Mammary epithelial cell (primary cell): ENCODE results near the gene VSTM4.

ENCODE experiments used
- EZH2 ChIP-seq: IDR thresholded peaks from 2 replicates; pipeline ENCODE4 v1.6.1; 2012; ENCODE audit warnings: low read length, inconsistent platforms, borderline replicate concordance
- TF ChIP-seq, protein P1 (sequence below), 2 donors: IDR thresholded peaks in 1 of 2; conservative IDR thresholded peaks in 1 of 2; 2 replicates each; pipeline ENCODE4 v1.5.1; 2011 to 2012; ENCODE audit warnings: inconsistent platforms in 2 of 2, low read length in 2 of 2, mild to moderate bottlenecking in 2 of 2, control low read depth in 1 of 2, low read depth in 1 of 2; ENCODE audit not compliant: insufficient read depth in 1 of 2; ENCODE audit errors: extremely low read depth in 1 of 2

DNA sequence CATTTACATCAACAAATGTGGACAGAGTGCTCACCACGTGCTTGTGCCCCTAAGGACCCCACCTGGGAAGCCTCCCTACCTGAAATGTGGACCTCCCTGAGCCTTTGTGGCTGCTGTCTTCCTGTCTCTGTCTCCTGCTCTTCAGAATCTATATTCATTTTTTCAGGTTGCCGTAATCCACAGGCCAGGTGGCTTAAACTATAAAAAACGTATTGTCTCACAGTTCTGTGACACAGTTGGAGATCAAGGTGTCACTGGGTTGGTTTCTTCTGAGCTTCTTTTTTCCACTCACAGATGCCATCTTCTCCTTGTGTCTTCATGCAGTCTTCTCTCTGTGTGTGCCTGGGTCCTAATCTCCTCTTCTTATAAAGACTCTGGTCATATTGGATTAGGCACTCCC lies 5.6 kb upstream of the VSTM4 start:
- no peak for TF ChIP-seq EZH2
- TF ChIP-seq, protein P1, sequence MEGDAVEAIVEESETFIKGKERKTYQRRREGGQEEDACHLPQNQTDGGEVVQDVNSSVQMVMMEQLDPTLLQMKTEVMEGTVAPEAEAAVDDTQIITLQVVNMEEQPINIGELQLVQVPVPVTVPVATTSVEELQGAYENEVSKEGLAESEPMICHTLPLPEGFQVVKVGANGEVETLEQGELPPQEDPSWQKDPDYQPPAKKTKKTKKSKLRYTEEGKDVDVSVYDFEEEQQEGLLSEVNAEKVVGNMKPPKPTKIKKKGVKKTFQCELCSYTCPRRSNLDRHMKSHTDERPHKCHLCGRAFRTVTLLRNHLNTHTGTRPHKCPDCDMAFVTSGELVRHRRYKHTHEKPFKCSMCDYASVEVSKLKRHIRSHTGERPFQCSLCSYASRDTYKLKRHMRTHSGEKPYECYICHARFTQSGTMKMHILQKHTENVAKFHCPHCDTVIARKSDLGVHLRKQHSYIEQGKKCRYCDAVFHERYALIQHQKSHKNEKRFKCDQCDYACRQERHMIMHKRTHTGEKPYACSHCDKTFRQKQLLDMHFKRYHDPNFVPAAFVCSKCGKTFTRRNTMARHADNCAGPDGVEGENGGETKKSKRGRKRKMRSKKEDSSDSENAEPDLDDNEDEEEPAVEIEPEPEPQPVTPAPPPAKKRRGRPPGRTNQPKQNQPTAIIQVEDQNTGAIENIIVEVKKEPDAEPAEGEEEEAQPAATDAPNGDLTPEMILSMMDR (conservative IDR thresholded peaks at IDR 0.05 in 1 of 2, IDR thresholded peaks at IDR 0.05 in 1 of 2; ENCODE audit: extremely low read depth in 1 of 2, insufficient read depth in 1 of 2, low read depth in 1 of 2, low read length in 2 of 2), result no peak
